Tibial nerve (tissue), 4 donors: ENCODE results near the gene GPC6. TPM values are rescaled to one million over a fixed set of nuclear protein-coding genes. Genes with fewer than 3 reads are reported as not detected.

Experiments
- DNase-seq, 2 donors: peaks; one replicate each; pipeline ENCODE4 v3.0.0-alpha.2; 2019; ENCODE audit warnings: low spot score in 2 of 2
- H3K27ac ChIP-seq, 4 donors: fragments of 200-600 bp; sonication (generic) in 3 of 4; one replicate each; pipeline ENCODE4 v1.5.1; 2017 to 2019; ENCODE audit warnings: mild to moderate bottlenecking in 1 of 4
- H3K27me3 ChIP-seq, 2 donors: fragments of 200-600 bp; sonication (generic) in 1 of 2; one replicate each; pipeline versions ENCODE4 v1.5.1 to v1.6.0; 2017 to 2019
- H3K36me3 ChIP-seq, 3 donors: fragments of 200-600 bp; sonication (generic); one replicate each; pipeline ENCODE4 v1.5.1; 2018 to 2019
- H3K4me1 ChIP-seq, 4 donors: fragments of 200-600 bp; sonication (generic) in 3 of 4; one replicate each; pipeline ENCODE4 v1.5.1; 2017 to 2019
- H3K4me3 ChIP-seq, 4 donors: fragments of 200-600 bp; sonication (generic) in 3 of 4; one replicate each; pipeline ENCODE4 v1.5.1; 2017 to 2019; ENCODE audit warnings: mild to moderate bottlenecking in 1 of 4, moderate library complexity in 1 of 4
- H3K9me3 ChIP-seq, 4 donors: fragments of 200-600 bp; sonication (generic) in 3 of 4; one replicate each; pipeline ENCODE4 v1.5.1; 2017 to 2019
- CTCF ChIP-seq, 5 experiments: fragments of 200-600 bp in 3 of 5; fragments of 450-650 bp in 2 of 5; sonication (generic) in 3 of 5; IDR thresholded peaks; one replicate each; pipeline ENCODE4 v1.5.1; 2016 to 2019; ENCODE audit warnings: antibody characterized with exemption in 5 of 5, mild to moderate bottlenecking in 3 of 5, moderate library complexity in 2 of 5
- EP300 ChIP-seq, 2 donors: sonication (generic); formaldehyde crosslinking; IDR thresholded peaks; one replicate each; pipeline ENCODE4 v1.6.1; 2017; ENCODE audit warnings: antibody characterized with exemption in 2 of 2, mild to moderate bottlenecking in 1 of 2
- POLR2A ChIP-seq, 2 donors: fragments of 450-650 bp; IDR thresholded peaks; one replicate each; pipeline ENCODE4 v1.6.1; 2017; ENCODE audit warnings: antibody characterized with exemption in 2 of 2, mild to moderate bottlenecking in 2 of 2, moderate library complexity in 2 of 2
- WGBS, 2 donors: methylation state at CpG; one replicate each; pipeline ENCODE4 v1.1.5; 2018; 5-methylcytosine and 5-hydroxymethylcytosine counted together
- total RNA-seq, 4 donors: library from RNA; depleted of rRNA; stranded (reverse); fragments of >200 nt; gene quantifications; one replicate each; pipeline ENCODE4 v1.1.0, GENCODE V29; 2016

The GPC6 gene
- total RNA-seq, 4 donors from 2014 or later, result 21.9 to 39.5 (median 29.8) TPM

GRCh38 chr13:93625536-93625935 is 398.9 kb downstream of the GPC6 start:
- Histone ChIP-seq H3K36me3 (no peaks in the 10 kb centered on the region), H3K27me3 (no peaks in the 10 kb centered on the region), H3K4me3 (no peak overlapping the region), H3K4me1 (peaks cover 0 to 7% (median 0%) of the 10 kb centered on the region in 4 donors), H3K27ac (no peak overlapping the region), H3K9me3 (no peaks in the 10 kb centered on the region)
- no peak for DNase-seq
- WGBS, 2 donors, result 94 to 95% methylated on average over 1 of the region's 1 CpG
- TF ChIP-seq EP300 (IDR thresholded peaks at IDR 0.05) (no peak), POLR2A (IDR thresholded peaks at IDR 0.05) (no peak), CTCF (IDR thresholded peaks at IDR 0.05) (no peak)

GRCh38 chr13:93628136-93628797 is 401.7 kb downstream of the GPC6 start:
- 78 to 93% methylated on average over 2 of the region's 2 CpGs for WGBS, 2 donors
- H3K27me3 ChIP-seq, result no peaks in the 10 kb centered on the region
- H3K4me3 ChIP-seq, result no peak overlapping the region
- DNase-seq, result no peak
- H3K27ac ChIP-seq, result no peak overlapping the region
- H3K36me3 ChIP-seq, result no peaks in the 10 kb centered on the region
- H3K4me1 ChIP-seq, result peaks cover 0 to 7% (median 0%) of the 10 kb centered on the region in 4 donors
- H3K9me3 ChIP-seq, result no peaks in the 10 kb centered on the region
- TF ChIP-seq POLR2A (IDR thresholded peaks at IDR 0.05), result no peak
- TF ChIP-seq EP300 (IDR thresholded peaks at IDR 0.05), result no peak
- TF ChIP-seq CTCF (IDR thresholded peaks at IDR 0.05), result no peak

GRCh38 chr13:93635616-93636032 is 409.0 kb downstream of the GPC6 start:
- H3K4me3 ChIP-seq, result no peak overlapping the region
- TF ChIP-seq EP300 (IDR thresholded peaks at IDR 0.05) (peak in 1 of 2 donors; percentile 60), POLR2A (IDR thresholded peaks at IDR 0.05) (no peak), CTCF (IDR thresholded peaks at IDR 0.05) (no peak)
- no peak overlapping the region for H3K27ac ChIP-seq
- peak; percentile 15 to 50 for DNase-seq
- H3K27me3 ChIP-seq, result no peaks in the 10 kb centered on the region
- peaks cover 0 to 3% (median 0%) of the 10 kb centered on the region in 4 donors for H3K4me1 ChIP-seq
- no peaks in the 10 kb centered on the region for H3K9me3 ChIP-seq
- no peaks in the 10 kb centered on the region for H3K36me3 ChIP-seq
- WGBS, 2 donors, result 55 to 59% methylated on average over 4 of the region's 4 CpGs

- no peak for DNase-seq
- 85 to 93% methylated on average over 2 of the region's 2 CpGs for WGBS, 2 donors
- no peaks in the 10 kb centered on the region for H3K36me3 ChIP-seq
- H3K4me1 ChIP-seq, result peaks cover 0 to 3% (median 0%) of the 10 kb centered on the region in 4 donors
- H3K27ac ChIP-seq, result no peak overlapping the region
- no peaks in the 10 kb centered on the region for H3K9me3 ChIP-seq
- no peak overlapping the region for H3K4me3 ChIP-seq
- H3K27me3 ChIP-seq, result no peaks in the 10 kb centered on the region
- TF ChIP-seq EP300 (IDR thresholded peaks at IDR 0.05), result no peak
- TF ChIP-seq CTCF (IDR thresholded peaks at IDR 0.05), result no peak
- no peak for TF ChIP-seq POLR2A (IDR thresholded peaks at IDR 0.05)
Observed at GRCh38 chr13:93637852-93638251, 411.2 kb downstream of the GPC6 start.

GRCh38 chr13:93640452-93640851 is 413.8 kb downstream of the GPC6 start:
- no peak for DNase-seq
- Histone ChIP-seq H3K27me3 (no peaks in the 10 kb centered on the region), H3K36me3 (no peaks in the 10 kb centered on the region), H3K4me3 (no peak overlapping the region), H3K27ac (no peak overlapping the region), H3K4me1 (peaks cover 0 to under 1% (median 0%) of the 10 kb centered on the region in 4 donors), H3K9me3 (no peaks in the 10 kb centered on the region)
- 95 to 100% methylated on average over 1 of the region's 1 CpG for WGBS, 2 donors
- TF ChIP-seq EP300 (IDR thresholded peaks at IDR 0.05), result no peak
- TF ChIP-seq CTCF (IDR thresholded peaks at IDR 0.05), result no peak
- TF ChIP-seq POLR2A (IDR thresholded peaks at IDR 0.05), result no peak
